H54 (cell line): ENCODE measurements around the gene KPNA4.
A peak's percentile ranks its signal among the peaks of the same experiment; 100 is the strongest.
"Not testable (repeated sequence)": the region's sequence is repeated elsewhere in the genome, so short reads cannot be mapped to it uniquely, and the experiment has no call there.

Experiments used
- DNase-seq: peaks from one replicate; pipeline ENCODE4 v3.0.0; 2011; ENCODE audit warnings: low spot score, mixed read lengths; ENCODE audit not compliant: insufficient read length
- FAIRE-seq: peaks from 3 replicates; lab custom pipeline; 2011; peaks lifted over from hg19 to GRCh38; lab: Jason Lieb, UNC
- POLR2A ChIP-seq: IDR thresholded peaks from 2 replicates; pipeline ENCODE4 v1.6.1; 2011; ENCODE audit warnings: low read depth, mild to moderate bottlenecking, low read length

Gene KPNA4

GRCh38 chr3:160471892-160472291, 93.5 kb downstream of the KPNA4 start:
- FAIRE-seq (no peak), DNase-seq (no peak)
- no peak for TF ChIP-seq POLR2A

- no peak for TF ChIP-seq POLR2A
- no peak for DNase-seq
- no peak for FAIRE-seq
Measured at GRCh38 chr3:160470181-160470580, 95.2 kb downstream of the KPNA4 start.

- DNase-seq: no peak
- no peak for FAIRE-seq
- TF ChIP-seq POLR2A: no peak
Measured at GRCh38 chr3:160464971-160465370, 100.4 kb downstream of the KPNA4 start.

- no peak for TF ChIP-seq POLR2A
- FAIRE-seq (no peak), DNase-seq (no peak)
Measured at GRCh38 chr3:160464321-160464720, 101.0 kb downstream of the KPNA4 start.

- TF ChIP-seq POLR2A: no peak
- FAIRE-seq (no peak), DNase-seq (no peak)
Measured at GRCh38 chr3:160460033-160460432, 105.3 kb downstream of the KPNA4 start.

- DNase-seq: no peak
- no peak for FAIRE-seq
- no peak for TF ChIP-seq POLR2A
Measured at GRCh38 chr3:160459450-160459970, 105.9 kb downstream of the KPNA4 start.

- DNase-seq: no peak
- no peak for FAIRE-seq
- no peak for TF ChIP-seq POLR2A
Measured at GRCh38 chr3:160458151-160458550, 107.2 kb downstream of the KPNA4 start.

GRCh38 chr3:160455846-160456245, 109.5 kb downstream of the KPNA4 start:
- no peak for FAIRE-seq
- no peak for DNase-seq
- no peak for TF ChIP-seq POLR2A

- DNase-seq: no peak
- TF ChIP-seq POLR2A: no peak
- no peak for FAIRE-seq
Measured at GRCh38 chr3:160454995-160455394, 110.4 kb downstream of the KPNA4 start.

- FAIRE-seq: not testable (repeated sequence)
Measured at GRCh38 chr3:160452251-160452650, 113.1 kb downstream of the KPNA4 start.

GRCh38 chr3:160451602-160452001, 113.8 kb downstream of the KPNA4 start:
- TF ChIP-seq POLR2A: no peak
- FAIRE-seq (no peak), DNase-seq (no peak)

More at GRCh38 chr3:160452251-160452650, 113.1 kb downstream of the KPNA4 start:
- DNase-seq: not testable (repeated sequence)

GRCh38 chr3:160450846-160451245, 114.5 kb downstream of the KPNA4 start:
- no peak for TF ChIP-seq POLR2A
- peak; percentile 26 for DNase-seq
- FAIRE-seq: no peak

- FAIRE-seq (peak; percentile 73), DNase-seq (peak; percentile 96)
- peak; percentile 45; the same call in 1 of the 2 replicates for TF ChIP-seq POLR2A
Measured at GRCh38 chr3:160449636-160450598, 115.5 kb downstream of the KPNA4 start, which contains the start of gene TRIM59. TRIM59 (minus strand) TSS chr3:160449786; CDS start chr3:160439183, 10,603 bp downstream.

GRCh38 chr3:160448845-160449635, 116.3 kb downstream of the KPNA4 start:
- TF ChIP-seq POLR2A: peak; percentile 71
- no peak for FAIRE-seq
- no peak for DNase-seq
